BJ (cell line): ENCODE data around the gene FAM50A. TPM values are rescaled to one million over a fixed set of nuclear protein-coding genes. Genes with fewer than 3 reads are reported as not detected.

ENCODE experiments used
- CTCF ChIA-PET: fragments of 350-600 bp; formaldehyde crosslinking; extraction: SDS; loops from one replicate; lab custom pipeline; 2021; ENCODE audit warnings: antibody characterized with exemption, inconsistent platforms; lab: Yijun Ruan, JAX
- POLR2A ChIA-PET: fragments of 300-600 bp; sonication (Branson Sonifier 250); formaldehyde crosslinking; extraction: SDS; loops from one replicate; lab custom pipeline; 2021; ENCODE audit warnings: antibody characterized with exemption; lab: Charles Lee
- DNase-seq: peaks from one replicate; pipeline ENCODE4 v3.0.0-alpha.2; 2011; ENCODE audit warnings: low read depth
- H3K27me3 ChIP-seq: 2 replicates; pipeline ENCODE4 v1.6.0; 2011; ENCODE audit warnings: low read length; ENCODE audit not compliant: control insufficient read depth, insufficient read depth
- H3K36me3 ChIP-seq: 2 replicates; pipeline ENCODE4 v1.5.1; 2011; ENCODE audit warnings: low read length; ENCODE audit not compliant: control insufficient read depth, insufficient read depth
- H3K4me3 ChIP-seq: 2 replicates; pipeline ENCODE4 v1.5.1; 2011; ENCODE audit warnings: low read depth, mild to moderate bottlenecking, control low read depth, low read length
- CTCF ChIP-seq: IDR thresholded peaks from 2 replicates; pipeline ENCODE4 v1.5.1; 2011; ENCODE audit warnings: low read depth, mild to moderate bottlenecking, control low read depth, inconsistent platforms, low read length, moderate library complexity; ENCODE audit not compliant: insufficient read depth
- polyA plus RNA-seq: library from polyadenylated mRNA; depleted of rRNA; stranded (reverse); fragments of >200 nt; gene quantifications from 2 replicates; pipeline ENCODE4 v1.2.3, GENCODE V29; 2011

FAM50A gene
- polyA plus RNA-seq, 1 experiment, result 74.8 TPM

- peak; percentile 53 for DNase-seq
- Histone ChIP-seq H3K36me3 (peaks cover 2% of the 10 kb centered on the region; the same call in 1 of the 2 replicates), H3K4me3 (peak within 1 kb of the TSS; percentile 43), H3K27me3 (no peaks in the 10 kb centered on the region)
- ChIA-PET CTCF (no interaction called here), POLR2A (no interaction called here)
- TF ChIP-seq CTCF, result no peak
Measured at GRCh38 chrX:154478728-154479622, 35.0 kb downstream of the FAM50A start, which contains the start of gene LAGE3. Gene LAGE3, minus strand, starts transcription at chrX:154479281. Its CDS starts 366 bp downstream, at chrX:154478915.

- ChIA-PET CTCF (no interaction called here), POLR2A (no interaction called here)
- Histone ChIP-seq H3K36me3 (peaks cover 3% of the 10 kb centered on the region), H3K4me3 (no peak overlapping the region), H3K27me3 (no peaks in the 10 kb centered on the region)
- no peak for TF ChIP-seq CTCF
- DNase-seq, result no peak
Measured at GRCh38 chrX:154481195-154481594, 37.3 kb downstream of the FAM50A start.

GRCh38 chrX:154481911-154482601 is 38.1 kb downstream of the FAM50A start:
- H3K36me3 ChIP-seq, result peaks cover 3% of the 10 kb centered on the region
- CTCF ChIA-PET, result interaction anchor here (1.1 kb wide), 1 partner anchor 41 kb away, joined by 4 read pairs; no protein-coding TSS in a partner anchor
- TF ChIP-seq CTCF, result no peak
- no peak overlapping the region for H3K4me3 ChIP-seq
- no peak for DNase-seq
- POLR2A ChIA-PET, result no interaction called here
- H3K27me3 ChIP-seq, result no peaks in the 10 kb centered on the region

GRCh38 chrX:154482786-154483185 is 38.8 kb downstream of the FAM50A start:
- Histone ChIP-seq H3K27me3 (no peaks in the 10 kb centered on the region), H3K4me3 (no peak overlapping the region), H3K36me3 (peaks cover 6% of the 10 kb centered on the region)
- CTCF ChIA-PET, result interaction anchor here (0.8 to 1.1 kb wide), 2 partner anchors 23 to 42 kb away, joined by 3 to 4 read pairs; no protein-coding TSS in a partner anchor
- POLR2A ChIA-PET, result no interaction called here
- TF ChIP-seq CTCF, result no peak
- no peak for DNase-seq

GRCh38 chrX:154483325-154483724 is 39.4 kb downstream of the FAM50A start:
- CTCF ChIA-PET, result interaction anchor here (0.8 to 1.1 kb wide), 2 partner anchors 24 to 43 kb away, joined by 3 to 4 read pairs; no protein-coding TSS in a partner anchor
- no peak for TF ChIP-seq CTCF
- Histone ChIP-seq H3K4me3 (no peak overlapping the region), H3K36me3 (peaks cover 6% of the 10 kb centered on the region), H3K27me3 (no peaks in the 10 kb centered on the region)
- POLR2A ChIA-PET, result no interaction called here
- no peak for DNase-seq
